ENCODE data around the gene KIAA1755. TPM values are rescaled to one million over a fixed set of nuclear protein-coding genes. Genes with fewer than 3 reads are reported as not detected.

Gene KIAA1755
- total and polyA plus RNA-seq, 2 donors (not counting 1 experiment from before 2014, with no cell fraction given): not detected

DNA sequence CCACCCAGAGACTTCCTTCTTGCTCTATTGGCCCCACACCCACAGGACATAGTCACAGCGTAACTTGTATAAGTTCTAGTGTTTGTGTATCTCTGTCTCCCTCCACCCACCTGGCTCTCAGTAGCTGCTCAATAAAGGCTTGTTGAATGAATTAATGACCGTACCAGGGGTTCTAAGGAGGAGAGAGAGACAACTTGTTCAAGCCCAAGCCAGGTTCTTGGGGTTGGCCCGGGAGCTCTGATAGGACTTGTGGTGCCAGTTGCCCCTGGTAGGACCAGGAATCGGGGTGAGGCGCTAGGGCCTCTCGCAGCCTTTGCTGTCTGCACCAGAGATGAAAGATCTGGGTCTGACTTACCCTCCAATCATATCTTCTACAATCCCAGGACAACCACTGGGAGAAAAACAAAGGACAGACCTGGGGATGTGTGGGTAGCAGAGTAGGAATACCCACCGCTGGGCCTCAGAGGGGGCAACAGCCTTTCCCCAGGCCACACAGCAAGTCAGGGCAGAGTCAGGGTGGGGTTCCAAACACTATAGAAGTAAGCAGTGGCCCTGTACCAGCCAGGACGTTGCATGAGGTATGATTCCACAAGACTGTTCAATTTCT, 90.2 kb downstream of the KIAA1755 start:
- ATAC-seq (ENCODE audit: low read depth) (no peak), DNase-seq (no peak)
- H3K27me3 ChIP-seq (replicated peaks in 1 of 4; ENCODE audit: control extremely low read depth in 1 of 4, control insufficient read depth in 3 of 4, insufficient read depth in 4 of 4, low read length in 3 of 4): peaks cover 0 to 3% (median 1%) of the 10 kb centered on the region in 4 experiments
- Mint-ChIP-seq H3K27ac (no peak overlapping the region), H3K9me3 (ENCODE audit: insufficient read depth) (no peaks in the 10 kb centered on the region), H3K27me3 (no peaks in the 10 kb centered on the region), H3K4me1 (peaks cover 22% of the 10 kb centered on the region), H3K4me3 (peak overlapping the region; percentile 11)
- intact Hi-C loops (cut with micrococcal nuclease): no loop called here
- H4K20me1 ChIP-seq (ENCODE audit: control insufficient read depth, insufficient read depth, low read length, poor library complexity, severe bottlenecking): no peaks in the 10 kb centered on the region
- WGBS (ENCODE audit: insufficient coverage): 67% methylated on average over 2 of the region's 8 CpGs
- H3K4me1 ChIP-seq (ENCODE audit: control insufficient read depth in 2 of 2, insufficient read depth in 2 of 2, low read length in 2 of 2): peaks cover 12 to 22% of the 10 kb centered on the region in 2 donors
- H3K9me3 ChIP-seq (ENCODE audit: control extremely low read depth in 1 of 3, control insufficient read depth in 2 of 3, insufficient read depth in 1 of 3, low read length in 2 of 3): no peaks in the 10 kb centered on the region
- H2AFZ ChIP-seq (ENCODE audit: insufficient read depth, low read depth, low read length, poor library complexity, severe bottlenecking): no peak overlapping the region
- POLR2A ChIA-PET: no interaction called here
- no peak overlapping the region for H3K4me3 ChIP-seq (ENCODE audit: control extremely low read depth in 1 of 5, extremely low read depth in 1 of 5, insufficient read depth in 1 of 5, low read depth in 2 of 5, low read length in 4 of 5)
- H3K79me2 ChIP-seq (ENCODE audit: control insufficient read depth, insufficient read depth, low read length): no peaks in the 10 kb centered on the region
- TF ChIP-seq EZH2 (IDR thresholded peaks at IDR 0.05; ENCODE audit: borderline replicate concordance, insufficient read depth, low read depth, low read length, poor library complexity, severe bottlenecking): no peak
- TF ChIP-seq, protein P1, sequence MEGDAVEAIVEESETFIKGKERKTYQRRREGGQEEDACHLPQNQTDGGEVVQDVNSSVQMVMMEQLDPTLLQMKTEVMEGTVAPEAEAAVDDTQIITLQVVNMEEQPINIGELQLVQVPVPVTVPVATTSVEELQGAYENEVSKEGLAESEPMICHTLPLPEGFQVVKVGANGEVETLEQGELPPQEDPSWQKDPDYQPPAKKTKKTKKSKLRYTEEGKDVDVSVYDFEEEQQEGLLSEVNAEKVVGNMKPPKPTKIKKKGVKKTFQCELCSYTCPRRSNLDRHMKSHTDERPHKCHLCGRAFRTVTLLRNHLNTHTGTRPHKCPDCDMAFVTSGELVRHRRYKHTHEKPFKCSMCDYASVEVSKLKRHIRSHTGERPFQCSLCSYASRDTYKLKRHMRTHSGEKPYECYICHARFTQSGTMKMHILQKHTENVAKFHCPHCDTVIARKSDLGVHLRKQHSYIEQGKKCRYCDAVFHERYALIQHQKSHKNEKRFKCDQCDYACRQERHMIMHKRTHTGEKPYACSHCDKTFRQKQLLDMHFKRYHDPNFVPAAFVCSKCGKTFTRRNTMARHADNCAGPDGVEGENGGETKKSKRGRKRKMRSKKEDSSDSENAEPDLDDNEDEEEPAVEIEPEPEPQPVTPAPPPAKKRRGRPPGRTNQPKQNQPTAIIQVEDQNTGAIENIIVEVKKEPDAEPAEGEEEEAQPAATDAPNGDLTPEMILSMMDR (IDR thresholded peaks at IDR 0.05): no peak
- H3K27ac ChIP-seq (ENCODE audit: low read length in 2 of 2): no peak overlapping the region
- CTCF ChIA-PET: interaction anchor here (0.6 to 6.0 kb wide), 5 partner anchors 51 to 173 kb away, joined by 3 to 68 read pairs (median 8); no protein-coding TSS in a partner anchor
- H3K9ac ChIP-seq (ENCODE audit: low read length): no peak overlapping the region
- no peaks in the 10 kb centered on the region for H3K36me3 ChIP-seq (replicated peaks in 1 of 2; ENCODE audit: control extremely low read depth in 1 of 2, control insufficient read depth in 1 of 2, extremely low read depth in 1 of 2, insufficient read depth in 2 of 2, low read length in 1 of 2)
- no peak overlapping the region for H3K4me2 ChIP-seq (replicated peaks; ENCODE audit: low read depth, low read length, poor library complexity, severe bottlenecking)

- H3K9ac ChIP-seq (ENCODE audit: low read length): no peak overlapping the region
- no peak for TF ChIP-seq EZH2 (IDR thresholded peaks at IDR 0.05; ENCODE audit: borderline replicate concordance, insufficient read depth, low read depth, low read length, poor library complexity, severe bottlenecking)
- TF ChIP-seq, protein P1 (IDR thresholded peaks at IDR 0.05): no peak
- H2AFZ ChIP-seq (ENCODE audit: insufficient read depth, low read depth, low read length, poor library complexity, severe bottlenecking): no peak overlapping the region
- H3K36me3 ChIP-seq (replicated peaks in 1 of 2; ENCODE audit: control extremely low read depth in 1 of 2, control insufficient read depth in 1 of 2, extremely low read depth in 1 of 2, insufficient read depth in 2 of 2, low read length in 1 of 2): no peaks in the 10 kb centered on the region
- CTCF ChIA-PET: interaction anchor here (0.6 to 6.0 kb wide), 4 partner anchors 51 to 111 kb away, joined by 3 to 68 read pairs (median 35); no protein-coding TSS in a partner anchor
- 98% methylated on average over 5 of the region's 6 CpGs for WGBS (ENCODE audit: insufficient coverage)
- intact Hi-C loops (cut with micrococcal nuclease): no loop called here
- Mint-ChIP-seq H3K4me3 (peak overlapping the region; percentile 11), H3K27me3 (no peaks in the 10 kb centered on the region), H3K27ac (no peak overlapping the region), H3K9me3 (ENCODE audit: insufficient read depth) (no peaks in the 10 kb centered on the region), H3K4me1 (peaks cover 25% of the 10 kb centered on the region)
- H4K20me1 ChIP-seq (ENCODE audit: control insufficient read depth, insufficient read depth, low read length, poor library complexity, severe bottlenecking): no peaks in the 10 kb centered on the region
- POLR2A ChIA-PET: no interaction called here
- H3K4me3 ChIP-seq (ENCODE audit: control extremely low read depth in 1 of 5, extremely low read depth in 1 of 5, insufficient read depth in 1 of 5, low read depth in 2 of 5, low read length in 4 of 5): no peak overlapping the region
- H3K9me3 ChIP-seq (ENCODE audit: control extremely low read depth in 1 of 3, control insufficient read depth in 2 of 3, insufficient read depth in 1 of 3, low read length in 2 of 3): peaks cover 0 to 3% (median 0%) of the 10 kb centered on the region in 3 donors
- H3K4me2 ChIP-seq (replicated peaks; ENCODE audit: low read depth, low read length, poor library complexity, severe bottlenecking): no peak overlapping the region
- no peak for ATAC-seq (ENCODE audit: low read depth)
- H3K79me2 ChIP-seq (ENCODE audit: control insufficient read depth, insufficient read depth, low read length): no peaks in the 10 kb centered on the region
- peaks cover 18 to 27% of the 10 kb centered on the region in 2 donors for H3K4me1 ChIP-seq (ENCODE audit: control insufficient read depth in 2 of 2, insufficient read depth in 2 of 2, low read length in 2 of 2)
- H3K27ac ChIP-seq (ENCODE audit: low read length in 2 of 2): no peak overlapping the region
- DNase-seq: no peak
- peaks cover 0 to 5% (median 0%) of the 10 kb centered on the region in 4 experiments for H3K27me3 ChIP-seq (replicated peaks in 1 of 4; ENCODE audit: control extremely low read depth in 1 of 4, control insufficient read depth in 3 of 4, insufficient read depth in 4 of 4, low read length in 3 of 4)
Observed at GRCh38 chr20:38169636-38170193, 90.8 kb downstream of the KIAA1755 start.
